ENCODE measurements around the gene VPS33A. TPM values are rescaled to one million over a fixed set of nuclear protein-coding genes. Genes with fewer than 3 reads are reported as not detected.
A peak's percentile ranks its signal among the peaks of the same experiment; 100 is the strongest.

VPS33A gene
- total and polyA plus RNA-seq, 5 donors from 2014 or later = 27.4 to 51.4 (median 39.7) TPM

DNA sequence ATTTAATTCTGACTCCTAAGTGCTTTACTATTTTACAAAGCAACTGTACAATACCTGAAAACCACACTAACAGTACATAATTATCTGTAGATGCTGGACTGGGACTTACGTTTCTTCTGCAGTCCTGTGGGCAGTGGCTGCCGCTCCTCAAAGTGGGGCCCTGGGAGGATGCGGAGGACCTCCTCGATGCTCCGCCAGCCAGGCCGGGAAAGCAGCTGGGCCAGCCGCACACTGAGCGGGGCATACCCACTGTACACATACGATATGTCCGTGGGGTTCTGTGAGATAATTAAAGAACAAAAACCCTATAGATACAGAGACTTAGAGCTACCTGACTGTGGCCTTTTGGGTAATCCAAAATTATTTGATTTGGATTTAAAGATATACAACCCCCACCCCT is 33.6 kb downstream of the VPS33A start:
- no peak for ATAC-seq (ENCODE audit: low read depth in 2 of 2)
- Mint-ChIP-seq H3K36me3 (peaks cover 35% of the 10 kb centered on the region), H3K27me3 (no peaks in the 10 kb centered on the region), H3K4me3 (no peak overlapping the region), H3K9me3 (no peaks in the 10 kb centered on the region), H3K4me1 (peaks cover 2 to 6% (median 5%) of the 10 kb centered on the region in 4 donors), H3K27ac (peak overlapping the region in 1 of 3 donors; percentile 83)
- peaks cover 75% of the 10 kb centered on the region for H3K36me3 ChIP-seq (ENCODE audit: control insufficient read depth, insufficient read depth, low read length)
- H3K4me3 ChIP-seq (ENCODE audit: low read depth, low read length) = no peak overlapping the region
- no peaks in the 10 kb centered on the region for H3K4me1 ChIP-seq (ENCODE audit: control insufficient read depth, insufficient read depth, low read length, poor library complexity, severe bottlenecking)
- H3K27me3 ChIP-seq (ENCODE audit: control insufficient read depth, insufficient read depth, low read length) = no peaks in the 10 kb centered on the region
- no peaks in the 10 kb centered on the region for H3K9me3 ChIP-seq (ENCODE audit: control insufficient read depth in 2 of 2, low read length in 2 of 2)
- no peak for DNase-seq
- H3K27ac ChIP-seq (ENCODE audit: insufficient read depth, low read length, poor library complexity, severe bottlenecking) = no peak overlapping the region

GRCh38 chr12:122230798-122231197 is 35.5 kb downstream of the VPS33A start:
- peaks cover 63% of the 10 kb centered on the region for H3K36me3 ChIP-seq (ENCODE audit: control insufficient read depth, insufficient read depth, low read length)
- peaks cover 8 to 18% (median 12%) of the 10 kb centered on the region in 4 donors for H3K4me1 Mint-ChIP-seq
- H3K36me3 Mint-ChIP-seq = peaks cover 31% of the 10 kb centered on the region
- no peak overlapping the region for H3K4me3 Mint-ChIP-seq
- DNase-seq (no peak), ATAC-seq (ENCODE audit: low read depth in 2 of 2) (no peak)
- no peaks in the 10 kb centered on the region for H3K27me3 ChIP-seq (ENCODE audit: control insufficient read depth, insufficient read depth, low read length)
- no peak overlapping the region for H3K4me3 ChIP-seq (ENCODE audit: low read depth, low read length)
- H3K9me3 Mint-ChIP-seq = no peaks in the 10 kb centered on the region
- H3K27me3 Mint-ChIP-seq = no peaks in the 10 kb centered on the region
- no peak overlapping the region for H3K27ac ChIP-seq (ENCODE audit: insufficient read depth, low read length, poor library complexity, severe bottlenecking)
- H3K27ac Mint-ChIP-seq = no peak overlapping the region
- H3K9me3 ChIP-seq (ENCODE audit: control insufficient read depth in 2 of 2, low read length in 2 of 2) = no peaks in the 10 kb centered on the region
- H3K4me1 ChIP-seq (ENCODE audit: control insufficient read depth, insufficient read depth, low read length, poor library complexity, severe bottlenecking) = peaks cover 11% of the 10 kb centered on the region

DNA sequence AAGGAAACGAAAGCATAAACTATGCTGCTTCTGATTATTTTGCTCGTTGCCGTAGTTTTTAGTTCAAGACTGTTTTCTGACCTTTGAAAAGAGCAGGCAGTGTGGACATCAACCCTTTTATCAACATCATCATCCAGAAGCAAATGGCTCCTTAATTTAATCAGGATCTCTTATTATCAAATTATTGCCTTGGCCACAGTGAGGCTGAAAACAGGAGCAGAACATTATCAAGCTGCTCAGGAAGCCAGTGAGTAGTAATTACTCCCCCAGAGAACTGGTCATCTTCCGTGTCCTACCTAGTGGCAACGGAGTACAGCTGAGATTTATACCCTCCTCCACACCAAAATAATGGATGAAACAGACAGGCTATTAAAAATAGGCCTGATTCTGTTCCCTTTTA is 38.2 kb downstream of the VPS33A start:
- peaks cover 51% of the 10 kb centered on the region for H3K36me3 ChIP-seq (ENCODE audit: control insufficient read depth, insufficient read depth, low read length)
- H3K4me3 ChIP-seq (ENCODE audit: low read depth, low read length) = peak overlapping the region; percentile 9
- no peak overlapping the region for H3K27ac ChIP-seq (ENCODE audit: insufficient read depth, low read length, poor library complexity, severe bottlenecking)
- no peak for ATAC-seq (ENCODE audit: low read depth in 2 of 2)
- H3K27ac Mint-ChIP-seq = no peak overlapping the region
- peaks cover 25% of the 10 kb centered on the region for H3K4me1 ChIP-seq (ENCODE audit: control insufficient read depth, insufficient read depth, low read length, poor library complexity, severe bottlenecking)
- peaks cover 16 to 35% (median 26%) of the 10 kb centered on the region in 4 donors for H3K4me1 Mint-ChIP-seq
- H3K36me3 Mint-ChIP-seq = peaks cover 19% of the 10 kb centered on the region
- no peak for DNase-seq
- peak overlapping the region; percentile 51 to 97 (median 70) for H3K4me3 Mint-ChIP-seq
- H3K27me3 ChIP-seq (ENCODE audit: control insufficient read depth, insufficient read depth, low read length) = no peaks in the 10 kb centered on the region
- no peaks in the 10 kb centered on the region for H3K9me3 Mint-ChIP-seq
- no peaks in the 10 kb centered on the region for H3K27me3 Mint-ChIP-seq
- H3K9me3 ChIP-seq (ENCODE audit: control insufficient read depth in 2 of 2, low read length in 2 of 2) = no peaks in the 10 kb centered on the region

- Histone ChIP-seq H3K4me1 (ENCODE audit: control insufficient read depth, insufficient read depth, low read length, poor library complexity, severe bottlenecking) (peaks cover 25% of the 10 kb centered on the region), H3K9me3 (ENCODE audit: control insufficient read depth in 2 of 2, low read length in 2 of 2) (no peaks in the 10 kb centered on the region), H3K4me3 (ENCODE audit: low read depth, low read length) (peak overlapping the region; percentile 16), H3K36me3 (ENCODE audit: control insufficient read depth, insufficient read depth, low read length) (peaks cover 49% of the 10 kb centered on the region), H3K27ac (ENCODE audit: insufficient read depth, low read length, poor library complexity, severe bottlenecking) (no peak overlapping the region), H3K27me3 (ENCODE audit: control insufficient read depth, insufficient read depth, low read length) (no peaks in the 10 kb centered on the region)
- H3K27me3 Mint-ChIP-seq = no peaks in the 10 kb centered on the region
- DNase-seq (peak; percentile 23 to 42 (median 30)), ATAC-seq (ENCODE audit: low read depth in 2 of 2) (no peak)
- peak overlapping the region; percentile 74 to 97 (median 82) for H3K4me3 Mint-ChIP-seq
- peaks cover 15 to 38% (median 27%) of the 10 kb centered on the region in 4 donors for H3K4me1 Mint-ChIP-seq
- H3K9me3 Mint-ChIP-seq = no peaks in the 10 kb centered on the region
- H3K36me3 Mint-ChIP-seq = peaks cover 17% of the 10 kb centered on the region
- H3K27ac Mint-ChIP-seq = peak overlapping the region in 2 of 3 donors; percentile 5 to 51
Observed at GRCh38 chr12:122227341-122227740, 39.0 kb downstream of the VPS33A start.

- peaks cover 25% of the 10 kb centered on the region for H3K4me1 ChIP-seq (ENCODE audit: control insufficient read depth, insufficient read depth, low read length, poor library complexity, severe bottlenecking)
- ATAC-seq (ENCODE audit: low read depth in 2 of 2) (no peak), DNase-seq (no peak)
- H3K27me3 Mint-ChIP-seq = no peaks in the 10 kb centered on the region
- H3K9me3 ChIP-seq (ENCODE audit: control insufficient read depth in 2 of 2, low read length in 2 of 2) = no peaks in the 10 kb centered on the region
- no peaks in the 10 kb centered on the region for H3K9me3 Mint-ChIP-seq
- peak overlapping the region in 3 of 4 donors; percentile 46 to 97 (median 93) for H3K4me3 Mint-ChIP-seq
- peak overlapping the region; percentile 49 for H3K27ac ChIP-seq (ENCODE audit: insufficient read depth, low read length, poor library complexity, severe bottlenecking)
- no peak overlapping the region for H3K27ac Mint-ChIP-seq
- peaks cover 45% of the 10 kb centered on the region for H3K36me3 ChIP-seq (ENCODE audit: control insufficient read depth, insufficient read depth, low read length)
- peaks cover 14% of the 10 kb centered on the region for H3K36me3 Mint-ChIP-seq
- no peaks in the 10 kb centered on the region for H3K27me3 ChIP-seq (ENCODE audit: control insufficient read depth, insufficient read depth, low read length)
- no peak overlapping the region for H3K4me3 ChIP-seq (ENCODE audit: low read depth, low read length)
- peaks cover 13 to 44% (median 29%) of the 10 kb centered on the region in 4 donors for H3K4me1 Mint-ChIP-seq
Observed at GRCh38 chr12:122226366-122227125, 39.7 kb downstream of the VPS33A start.

DNA sequence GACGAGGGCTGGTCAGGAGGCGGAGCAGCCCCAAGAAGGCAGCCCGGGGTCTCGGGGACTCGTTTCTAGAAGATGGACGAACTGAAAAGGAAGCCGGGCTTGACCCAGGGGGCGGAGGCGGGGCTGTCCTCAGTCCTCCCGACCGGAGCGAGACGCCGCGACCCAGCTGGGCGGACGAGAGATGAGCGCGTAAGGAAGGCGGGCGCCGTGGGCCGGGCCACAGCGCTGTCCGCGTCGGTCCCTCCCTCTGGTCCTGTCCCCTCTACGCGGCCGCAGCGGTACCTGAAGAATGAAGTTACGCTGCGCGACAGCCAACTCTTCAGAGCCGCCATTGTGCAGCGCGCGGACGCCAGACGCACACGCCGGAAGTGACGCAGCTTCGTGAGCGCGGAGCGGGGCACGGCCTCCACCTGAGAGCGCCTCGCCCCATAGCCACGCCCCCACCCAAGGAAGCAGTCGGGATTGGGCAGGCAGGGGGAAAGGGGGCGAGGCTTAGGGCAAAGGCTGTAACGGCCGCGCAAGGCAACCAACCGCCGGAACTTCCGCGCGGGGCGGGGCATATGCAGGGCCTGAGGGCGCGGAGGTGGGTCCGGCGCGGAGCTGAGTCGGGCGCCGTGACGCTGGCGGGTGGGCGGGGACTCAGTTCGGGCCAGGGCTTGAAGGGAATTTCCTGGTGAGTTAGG is 40.5 kb downstream of the VPS33A start, which contains the start of gene DIABLO:
Gene DIABLO, minus strand, starts transcription at position 370 of the 683 bp plus-strand sequence. Its CDS starts 38 bp downstream, at position 332.
- Mint-ChIP-seq H3K36me3 (peaks cover 15% of the 10 kb centered on the region), H3K9me3 (no peaks in the 10 kb centered on the region), H3K27me3 (no peaks in the 10 kb centered on the region), H3K27ac (peak within 1 kb of the TSS; percentile 84 to 96 (median 91)), H3K4me1 (peaks cover 13 to 52% (median 33%) of the 10 kb centered on the region in 4 donors), H3K4me3 (peak within 1 kb of the TSS; percentile 88 to 97 (median 92))
- Histone ChIP-seq H3K4me1 (ENCODE audit: control insufficient read depth, insufficient read depth, low read length, poor library complexity, severe bottlenecking) (peaks cover 25% of the 10 kb centered on the region), H3K27me3 (ENCODE audit: control insufficient read depth, insufficient read depth, low read length) (no peaks in the 10 kb centered on the region), H3K27ac (ENCODE audit: insufficient read depth, low read length, poor library complexity, severe bottlenecking) (peak within 1 kb of the TSS; percentile 98), H3K9me3 (ENCODE audit: control insufficient read depth in 2 of 2, low read length in 2 of 2) (no peaks in the 10 kb centered on the region), H3K4me3 (ENCODE audit: low read depth, low read length) (peak within 1 kb of the TSS; percentile 69), H3K36me3 (ENCODE audit: control insufficient read depth, insufficient read depth, low read length) (peaks cover 44% of the 10 kb centered on the region)
- ATAC-seq (ENCODE audit: low read depth in 2 of 2) = peak; percentile 90 to 96
- DNase-seq = peak; percentile 100

GRCh38 chr12:122216445-122216844 is 49.8 kb downstream of the VPS33A start:
- Mint-ChIP-seq H3K9me3 (no peaks in the 10 kb centered on the region), H3K36me3 (peaks cover 32% of the 10 kb centered on the region), H3K27me3 (no peaks in the 10 kb centered on the region), H3K4me1 (peaks cover 0 to 15% (median 8%) of the 10 kb centered on the region in 4 donors), H3K4me3 (no peak overlapping the region), H3K27ac (no peak overlapping the region)
- Histone ChIP-seq H3K27ac (ENCODE audit: insufficient read depth, low read length, poor library complexity, severe bottlenecking) (no peak overlapping the region), H3K4me1 (ENCODE audit: control insufficient read depth, insufficient read depth, low read length, poor library complexity, severe bottlenecking) (no peaks in the 10 kb centered on the region), H3K4me3 (ENCODE audit: low read depth, low read length) (no peak overlapping the region), H3K36me3 (ENCODE audit: control insufficient read depth, insufficient read depth, low read length) (peaks cover 74% of the 10 kb centered on the region), H3K9me3 (ENCODE audit: control insufficient read depth in 2 of 2, low read length in 2 of 2) (no peaks in the 10 kb centered on the region), H3K27me3 (ENCODE audit: control insufficient read depth, insufficient read depth, low read length) (no peaks in the 10 kb centered on the region)
- no peak for DNase-seq
- no peak for ATAC-seq (ENCODE audit: low read depth in 2 of 2)

Data from CD4-positive, CD25-positive, alpha-beta regulatory T cell (primary cell).